GM10266 (cell line): Measurements from ENCODE around the gene TOR4A.
"Not testable (repeated sequence)": the region's sequence is repeated elsewhere in the genome, so short reads cannot be mapped to it uniquely, and the experiment has no call there.

Source experiments
- DNase-seq: peaks from one replicate; pipeline ENCODE4 v3.0.0; 2012; ENCODE audit errors: extremely low spot score
- TF ChIP-seq, protein P1 (sequence below): IDR thresholded peaks from 2 replicates; pipeline ENCODE4 v1.5.1; 2012; ENCODE audit warnings: mild to moderate bottlenecking, low read depth; ENCODE audit not compliant: control insufficient read depth, insufficient read depth; ENCODE audit errors: missing control alignments

TOR4A gene

DNA sequence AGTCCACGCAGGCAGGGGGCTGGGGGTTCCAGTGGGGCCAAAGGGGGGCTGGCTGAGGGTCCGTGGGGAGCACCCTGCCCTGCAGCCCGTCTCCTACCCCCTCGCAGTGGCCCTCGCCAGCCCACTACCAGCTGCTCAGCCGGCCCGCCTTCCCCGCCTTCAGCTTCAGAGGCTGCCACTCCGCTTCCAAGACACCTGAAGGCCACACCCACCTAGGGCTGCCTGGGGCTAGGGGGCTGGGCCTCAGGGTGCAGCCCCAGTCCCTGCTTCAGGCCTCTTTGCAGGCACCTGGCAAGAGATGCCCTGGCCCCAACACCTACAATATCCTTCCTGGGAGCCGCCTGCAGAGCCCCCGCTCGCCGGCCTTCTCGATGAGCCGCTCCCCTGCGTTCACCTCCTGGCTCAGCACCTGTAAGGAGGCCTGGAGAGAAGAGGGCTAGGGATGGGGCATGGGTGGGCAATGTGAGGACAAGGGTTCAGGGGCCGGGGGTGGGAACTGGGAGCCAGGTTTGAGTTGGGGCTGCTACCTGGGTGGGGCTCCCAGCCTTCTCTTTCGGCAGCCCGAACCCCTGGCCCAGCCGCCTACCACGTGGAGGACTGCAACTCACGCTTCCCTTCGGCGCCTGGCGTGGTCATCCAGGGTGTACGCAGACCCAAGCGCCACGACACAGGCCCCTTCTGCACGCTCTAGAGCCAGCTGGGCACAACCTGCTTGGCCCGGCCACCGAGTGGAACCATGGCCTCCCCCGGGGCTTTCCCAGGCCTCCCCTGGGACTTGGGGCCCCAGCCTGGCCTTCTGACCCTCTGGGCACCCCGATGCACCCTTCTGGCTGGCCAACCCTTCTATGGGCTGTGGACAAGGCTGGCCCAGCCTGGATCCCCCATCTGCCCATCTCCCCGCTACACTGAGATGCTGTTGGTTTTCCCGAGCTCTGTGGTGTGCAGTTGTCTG is 24.7 kb upstream of the TOR4A start:
- TF ChIP-seq, protein P1, sequence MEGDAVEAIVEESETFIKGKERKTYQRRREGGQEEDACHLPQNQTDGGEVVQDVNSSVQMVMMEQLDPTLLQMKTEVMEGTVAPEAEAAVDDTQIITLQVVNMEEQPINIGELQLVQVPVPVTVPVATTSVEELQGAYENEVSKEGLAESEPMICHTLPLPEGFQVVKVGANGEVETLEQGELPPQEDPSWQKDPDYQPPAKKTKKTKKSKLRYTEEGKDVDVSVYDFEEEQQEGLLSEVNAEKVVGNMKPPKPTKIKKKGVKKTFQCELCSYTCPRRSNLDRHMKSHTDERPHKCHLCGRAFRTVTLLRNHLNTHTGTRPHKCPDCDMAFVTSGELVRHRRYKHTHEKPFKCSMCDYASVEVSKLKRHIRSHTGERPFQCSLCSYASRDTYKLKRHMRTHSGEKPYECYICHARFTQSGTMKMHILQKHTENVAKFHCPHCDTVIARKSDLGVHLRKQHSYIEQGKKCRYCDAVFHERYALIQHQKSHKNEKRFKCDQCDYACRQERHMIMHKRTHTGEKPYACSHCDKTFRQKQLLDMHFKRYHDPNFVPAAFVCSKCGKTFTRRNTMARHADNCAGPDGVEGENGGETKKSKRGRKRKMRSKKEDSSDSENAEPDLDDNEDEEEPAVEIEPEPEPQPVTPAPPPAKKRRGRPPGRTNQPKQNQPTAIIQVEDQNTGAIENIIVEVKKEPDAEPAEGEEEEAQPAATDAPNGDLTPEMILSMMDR: no peak
- DNase-seq: no peak

DNA sequence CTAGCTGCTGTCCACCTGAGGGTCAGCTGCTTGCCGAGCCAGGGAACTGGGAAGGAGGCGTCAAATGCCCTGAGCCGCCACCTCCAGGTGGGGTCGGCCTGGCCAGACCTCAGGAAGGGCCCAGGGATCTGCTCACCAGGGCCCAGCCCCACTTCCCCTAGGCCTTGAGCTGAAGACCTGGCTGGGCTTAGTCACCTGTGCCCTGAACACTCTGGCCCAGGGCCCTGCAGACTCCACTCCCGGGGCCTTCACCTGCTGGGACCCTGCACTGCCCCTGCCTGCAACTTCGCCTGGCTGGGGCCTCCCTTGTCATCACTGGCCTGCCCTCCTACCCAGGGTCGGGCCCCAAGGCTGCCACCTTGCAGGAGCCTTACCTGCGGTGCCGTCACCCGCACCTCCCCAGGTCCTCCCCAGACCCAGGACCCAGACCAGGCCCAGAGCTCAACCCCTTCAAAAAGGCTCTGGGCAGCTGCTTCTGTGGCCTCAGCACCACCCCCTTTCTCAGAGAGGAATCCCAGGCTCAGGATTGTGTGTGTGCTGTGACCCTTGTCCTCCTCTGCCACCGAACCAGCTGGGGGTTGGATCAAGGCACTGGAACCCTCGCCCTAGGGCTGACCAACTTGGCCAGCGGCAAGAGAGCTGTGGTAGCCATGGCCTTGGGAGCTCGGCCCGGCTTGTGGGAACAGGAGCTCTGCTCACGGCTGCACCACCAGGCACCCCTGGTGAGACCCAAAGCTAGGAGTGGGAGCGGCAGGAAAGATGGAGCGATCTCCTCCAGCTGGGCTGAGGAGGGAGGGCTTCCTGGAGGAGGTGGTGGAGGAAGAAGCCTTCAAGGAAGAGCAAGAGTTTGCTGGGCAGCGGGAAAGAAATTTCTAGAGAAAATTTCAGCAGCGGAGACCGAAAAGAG is 23.6 kb upstream of the TOR4A start:
- no peak for DNase-seq
- TF ChIP-seq, protein P1: no peak

- peak; percentile 100 for DNase-seq
- TF ChIP-seq, protein P1: no peak
Observed at GRCh38 chr9:137254624-137255447, 22.7 kb upstream of the TOR4A start, which contains the start of gene NELFB. TSS of gene NELFB (plus strand) at chr9:137255327.

GRCh38 chr9:137255448-137256114 is 21.9 kb upstream of the TOR4A start:
- TF ChIP-seq, protein P1: no peak
- DNase-seq: no peak

- TF ChIP-seq, protein P1: no peak
Observed at GRCh38 chr9:137256362-137256761, 21.2 kb upstream of the TOR4A start.

GRCh38 chr9:137256856-137257255 is 20.7 kb upstream of the TOR4A start:
- DNase-seq: no peak
- TF ChIP-seq, protein P1: no peak

More at GRCh38 chr9:137256362-137256761, 21.2 kb upstream of the TOR4A start:
- DNase-seq: no peak

- not testable (repeated sequence) for DNase-seq
Observed at GRCh38 chr9:137262173-137262908, 15.2 kb upstream of the TOR4A start.
